IMR-90 (cell line): ENCODE results near the gene PCDHGC4. TPM values are rescaled to one million over a fixed set of nuclear protein-coding genes. Genes with fewer than 3 reads are reported as not detected.

ENCODE experiments used
- ATAC-seq: fragments of 200-7000 bp; cut with Tn5 transposase; 2 replicates; pipeline ENCODE4 v1.9.1; 2020; ENCODE audit warnings: low read depth, mild to moderate bottlenecking, moderate library complexity
- Bru-seq: library from RNA; stranded (reverse); fragments of 400-500 nt; gene quantifications from one replicate; lab custom pipeline; 2021; lab: Mats Ljungman, UMichigan
- BruChase-seq, 2 experiments: library from RNA; stranded (reverse); fragments of 400-500 nt; gene quantifications; one replicate each; lab custom pipeline; 2021; lab: Mats Ljungman, UMichigan
- BruUV-seq: library from RNA; stranded (reverse); fragments of 400-500 nt; replicated peaks from 2 replicates; lab custom pipeline; 2021; lab: Mats Ljungman, UMichigan
- CTCF ChIA-PET: fragments of 300-600 bp; formaldehyde crosslinking; extraction: SDS; loops from one replicate; lab custom pipeline; 2021; ENCODE audit warnings: antibody characterized with exemption; lab: Yijun Ruan, JAX
- POLR2A ChIA-PET: fragments of 300-600 bp; sonication (Branson Sonifier 250); formaldehyde crosslinking; loops from one replicate; lab custom pipeline; 2022; ENCODE audit warnings: antibody characterized with exemption; ENCODE audit not compliant: unreplicated experiment; lab: Charles Lee
- DNase-seq: peaks from one replicate; pipeline ENCODE4 v3.0.0; 2013
- H2AFZ ChIP-seq: replicated peaks from 2 replicates; pipeline ENCODE3; 2013; ENCODE audit warnings: low read length, mild to moderate bottlenecking; ENCODE audit not compliant: poor library complexity
- H2AK5ac ChIP-seq: 2 replicates; pipeline ENCODE4 v1.6.1; 2013; ENCODE audit warnings: low read depth, low read length, inconsistent platforms
- H2AK9ac ChIP-seq: replicated peaks from 2 replicates; pipeline ENCODE3; 2013; ENCODE audit warnings: mild to moderate bottlenecking, low read depth, low read length, moderate library complexity; ENCODE audit not compliant: poor library complexity
- H2BK120ac ChIP-seq: 2 replicates; pipeline ENCODE4 v1.6.1; 2013; ENCODE audit warnings: low read depth, low read length, inconsistent platforms
- H2BK15ac ChIP-seq: 3 replicates; pipeline ENCODE4 v1.6.1; 2013; ENCODE audit warnings: low read depth, low read length, inconsistent platforms
- H2BK20ac ChIP-seq: 2 replicates; pipeline ENCODE4 v1.6.1; 2013; ENCODE audit warnings: low read depth, mild to moderate bottlenecking, inconsistent platforms, low read length, moderate library complexity
- H2BK5ac ChIP-seq: 2 replicates; pipeline ENCODE4 v1.6.1; 2013; ENCODE audit warnings: mild to moderate bottlenecking, low read depth, low read length, inconsistent platforms; ENCODE audit not compliant: poor library complexity, severe bottlenecking
- H3K14ac ChIP-seq: replicated peaks from 2 replicates; pipeline ENCODE4 v1.6.1; 2013; ENCODE audit warnings: low read depth, low read length, inconsistent platforms
- H3K18ac ChIP-seq: 2 replicates; pipeline ENCODE4 v1.6.1; 2013; ENCODE audit warnings: low read depth, low read length, control low read depth
- H3K23ac ChIP-seq: 2 replicates; pipeline ENCODE4 v1.6.1; 2013; ENCODE audit warnings: low read depth, low read length, inconsistent platforms
- H3K27ac ChIP-seq: 2 replicates; pipeline ENCODE4 v1.5.1; 2013; ENCODE audit warnings: mild to moderate bottlenecking, control low read depth, low read length; ENCODE audit not compliant: insufficient read depth
- H3K27me3 ChIP-seq: 2 replicates; pipeline ENCODE4 v1.6.1; 2013; ENCODE audit warnings: low read length; ENCODE audit not compliant: control insufficient read depth, insufficient read depth
- H3K36me3 ChIP-seq: 2 replicates; pipeline ENCODE4 v1.6.1; 2013; ENCODE audit warnings: low read length, mixed read lengths; ENCODE audit not compliant: control insufficient read depth, insufficient read depth
- H3K4ac ChIP-seq: 2 replicates; pipeline ENCODE4 v1.6.1; 2013; ENCODE audit warnings: low read depth, low read length, inconsistent platforms
- H3K4me1 ChIP-seq: 2 replicates; pipeline ENCODE4 v1.6.1; 2013; ENCODE audit warnings: low read length, mixed read lengths; ENCODE audit not compliant: control insufficient read depth, insufficient read depth
- H3K4me2 ChIP-seq: 2 replicates; pipeline ENCODE4 v1.6.1; 2013; ENCODE audit warnings: low read depth, mild to moderate bottlenecking, control low read depth, low read length, moderate library complexity
- H3K4me3 ChIP-seq: 2 replicates; pipeline ENCODE4 v1.5.1; 2013; ENCODE audit warnings: low read depth, mild to moderate bottlenecking, control low read depth, low read length, moderate library complexity; ENCODE audit not compliant: insufficient read depth
- H3K56ac ChIP-seq: 2 replicates; pipeline ENCODE4 v1.6.1; 2013; ENCODE audit warnings: low read length, inconsistent platforms; ENCODE audit not compliant: insufficient read depth; ENCODE audit errors: extremely low read depth
- H3K79me1 ChIP-seq, 2 experiments: 2 replicates each; pipeline ENCODE4 v1.6.1; 2013; ENCODE audit warnings: low read length in 2 of 2, inconsistent platforms in 1 of 2, low read depth in 1 of 2
- H3K9ac ChIP-seq: 2 replicates; pipeline ENCODE4 v1.6.1; 2013; ENCODE audit warnings: low read depth, low read length, control low read depth
- H3K9me1 ChIP-seq: 2 replicates; pipeline ENCODE4 v1.6.1; 2013; ENCODE audit warnings: low read length, inconsistent platforms; ENCODE audit not compliant: insufficient read depth
- H3K9me3 ChIP-seq: 2 replicates; pipeline ENCODE4 v1.6.1; 2013; ENCODE audit warnings: low read length; ENCODE audit not compliant: control insufficient read depth, insufficient read depth
- H4K20me1 ChIP-seq: 2 replicates; pipeline ENCODE4 v1.6.1; 2013; ENCODE audit warnings: low read length, inconsistent platforms; ENCODE audit not compliant: insufficient read depth
- H4K5ac ChIP-seq: 2 replicates; pipeline ENCODE4 v1.6.1; 2013; ENCODE audit warnings: mild to moderate bottlenecking, low read depth, low read length, control low read depth
- H4K8ac ChIP-seq, 2 experiments: 2 replicates each; pipeline ENCODE4 v1.6.1; 2013; ENCODE audit warnings: low read depth in 2 of 2, low read length in 2 of 2, control low read depth in 1 of 2, inconsistent platforms in 1 of 2
- H4K91ac ChIP-seq: 2 replicates; pipeline ENCODE4 v1.6.1; 2013; ENCODE audit warnings: low read depth, low read length, inconsistent platforms; ENCODE audit not compliant: insufficient read depth
- BHLHE40 ChIP-seq: fragments of 150-350 bp; IDR thresholded peaks from 2 replicates; pipeline ENCODE4 v1.6.1; 2016; ENCODE audit warnings: mild to moderate bottlenecking, low read depth, low read length
- CEBPB ChIP-seq: IDR thresholded peaks from 2 replicates; pipeline ENCODE4 v1.6.1; 2012; ENCODE audit warnings: low read depth, low read length, improper control_type of control experiment
- CHD1 ChIP-seq: IDR thresholded peaks from 2 replicates; pipeline ENCODE4 v1.6.1; 2012; ENCODE audit warnings: low read depth, low read length, improper control_type of control experiment
- CTCF ChIP-seq: conservative IDR thresholded peaks from 2 replicates; pipeline ENCODE4 v1.5.1; 2012; ENCODE audit warnings: mild to moderate bottlenecking, low read depth, low read length, improper control_type of control experiment
- ELK1 ChIP-seq: fragments of 150-350 bp; IDR thresholded peaks from 2 replicates; pipeline ENCODE4 v1.6.1; 2016; ENCODE audit warnings: low read depth, mild to moderate bottlenecking, low read length, moderate library complexity, borderline replicate concordance
- MAFK ChIP-seq: IDR thresholded peaks from 2 replicates; pipeline ENCODE4 v1.6.1; 2012; ENCODE audit warnings: low read depth, low read length, improper control_type of control experiment
- MXI1 ChIP-seq: IDR thresholded peaks from 2 replicates; pipeline ENCODE4 v1.6.1; 2012; ENCODE audit warnings: low read depth, mild to moderate bottlenecking, low read length, moderate library complexity, borderline replicate concordance
- NFE2L2 ChIP-seq: fragments of 150-350 bp; IDR thresholded peaks from 2 replicates; pipeline ENCODE4 v1.6.1; 2016; ENCODE audit warnings: low read depth, mild to moderate bottlenecking, low read length
- POLR2A ChIP-seq: IDR thresholded peaks from 2 replicates; pipeline ENCODE4 v1.6.1; 2012; ENCODE audit warnings: mild to moderate bottlenecking, low read depth, low read length
- RAD21 ChIP-seq: IDR thresholded peaks from 2 replicates; pipeline ENCODE4 v1.6.1; 2012; ENCODE audit warnings: low read length, improper control_type of control experiment
- RCOR1 ChIP-seq: IDR thresholded peaks from 2 replicates; pipeline ENCODE4 v1.6.1; 2012; ENCODE audit warnings: mild to moderate bottlenecking, low read length, improper control_type of control experiment; ENCODE audit not compliant: insufficient replicate concordance
- RFX5 ChIP-seq: IDR thresholded peaks from 2 replicates; pipeline ENCODE4 v1.8.0; 2012; ENCODE audit warnings: low read depth, mild to moderate bottlenecking, low read length, moderate library complexity
- SMC3 ChIP-seq: fragments of 150-350 bp; IDR thresholded peaks from 2 replicates; pipeline ENCODE4 v1.6.1; 2016; ENCODE audit warnings: low read depth, mild to moderate bottlenecking, antibody characterized with exemption, low read length, moderate library complexity
- USF2 ChIP-seq: fragments of 150-350 bp; IDR thresholded peaks from 2 replicates; pipeline ENCODE4 v1.6.1; 2017; ENCODE audit warnings: mild to moderate bottlenecking, antibody characterized with exemption, low read length, low read depth
- WGBS, 2 experiments: methylation state at CpG; one replicate each; pipeline versions ENCODE4 v1.1.5 to v1.1.7; 2013; ENCODE audit warnings: missing lambda C conversion rate in 2 of 2; ENCODE audit not compliant: insufficient read length in 1 of 2; ENCODE audit errors: extremely low coverage in 2 of 2; 5-methylcytosine and 5-hydroxymethylcytosine counted together
- dilution Hi-C: fragments of 300-500 bp; cut with HindIII; formaldehyde crosslinking; loops from one replicate; pipeline ENCODE4 v1.14.3; 2018; ENCODE audit warnings: low sequenced_read_pairs; ENCODE audit not compliant: unreplicated experiment
- in situ Hi-C: fragments of 300-500 bp; cut with MboI; formaldehyde crosslinking; loops from 3 replicates; pipeline ENCODE4 v1.14.3; 2019; ENCODE audit warnings: low sequenced_read_pairs, inconsistent platforms, mixed read lengths
- intact Hi-C: fragments of 100-400 bp; cut with micrococcal nuclease; formaldehyde crosslinking; loops from 2 replicates; pipeline ENCODE4 v1.10.0; 2022
- long read RNA-seq: library from polyadenylated mRNA; unstranded; transcript quantifications from one replicate; pipeline ENCODE4 v2.0.0, GENCODE V29; 2021; ENCODE audit not compliant: unreplicated experiment
- polyA plus RNA-seq, 3 experiments: library from polyadenylated mRNA; depleted of rRNA; stranded (reverse); fragments of >200 nt; gene quantifications; 2 replicates each; pipeline ENCODE4 v1.2.3, GENCODE V29; 2012; ENCODE audit warnings: low replicate concordance in 1 of 3
- total RNA-seq: library from RNA; depleted of rRNA; stranded (reverse); fragments of >200 nt; gene quantifications from 2 replicates; pipeline ENCODE4 v1.2.3, GENCODE V29; 2012; rRNA removed

The PCDHGC4 gene
- total RNA-seq (1.1 and 1.6 TPM in 2 replicates), polyA plus RNA-seq (2012; rRNA removed) (0.60 and 0.65 TPM in 2 replicates), Bru-seq, nascent RNA (percentile 83 among the genes with signal in this experiment), BruChase-seq, experiment 1, labeled RNA remaining after a 6-hour chase (percentile 85 among the genes with signal in this experiment), BruChase-seq, experiment 2, labeled RNA remaining after a 2-hour chase (percentile 81 among the genes with signal in this experiment)
- 0.12 and 0.24 TPM in 2 replicates for polyA plus RNA-seq (2012; cell fraction: cytosol; rRNA removed)
- 4.4 and 5.1 TPM in 2 replicates for polyA plus RNA-seq (2012; cell fraction: nucleus; rRNA removed; ENCODE audit: low replicate concordance)
- long read RNA-seq: 0 reads

- Histone ChIP-seq H2AFZ (no peak within 1 kb of the TSS), H3K27me3 (no peaks in the 10 kb centered on the region), H4K20me1 (peaks cover 56% of the 10 kb centered on the region), H4K8ac (no peak within 1 kb of the TSS), H2BK20ac (no peak within 1 kb of the TSS), H2BK5ac (no peak within 1 kb of the TSS), H3K23ac (no peak within 1 kb of the TSS), H3K56ac (no peak within 1 kb of the TSS), H3K4me2 (no peak within 1 kb of the TSS; the same call in 1 of the 2 replicates), H3K27ac (no peak within 1 kb of the TSS), H3K9ac (no peak within 1 kb of the TSS), H3K4me3 (no peak within 1 kb of the TSS), H3K9me1 (peaks cover 21% of the 10 kb centered on the region), H4K91ac (no peak within 1 kb of the TSS), H3K4ac (no peak within 1 kb of the TSS), H3K79me1 (peaks cover 30 to 84% of the 10 kb centered on the region in 2 experiments), H3K9me3 (no peaks in the 10 kb centered on the region; the same call in 1 of the 2 replicates), H2AK9ac (peak within 1 kb of the TSS; percentile 3), H3K18ac (no peak within 1 kb of the TSS), H2AK5ac (no peak within 1 kb of the TSS), H4K5ac (no peak within 1 kb of the TSS), H3K36me3 (peaks cover 26% of the 10 kb centered on the region; the same call in 1 of the 2 replicates), H3K14ac (no peak within 1 kb of the TSS), H2BK120ac (no peak within 1 kb of the TSS), H2BK15ac (no peak within 1 kb of the TSS), H3K4me1 (peaks cover 17% of the 10 kb centered on the region)
- ATAC-seq (no peak), DNase-seq (no peak)
- dilution Hi-C loops: no loop called here
- CTCF ChIA-PET: no interaction called here
- in situ Hi-C loops: no loop called here
- WGBS, 2 experiments: 50% methylated on average over 2 of the region's 39 CpGs; no CpG with 5 or more reads in 1 of the 2 experiments
- BruUV-seq: no TSS peak
- POLR2A ChIA-PET: no interaction called here
- intact Hi-C loops: no loop called here
- no peak for TF ChIP-seq MXI1
- TF ChIP-seq RAD21: no peak
- TF ChIP-seq CHD1: no peak
- TF ChIP-seq USF2: no peak
- TF ChIP-seq RCOR1: no peak
- TF ChIP-seq MAFK: no peak
- no peak for TF ChIP-seq CTCF
- TF ChIP-seq CEBPB: no peak
- TF ChIP-seq SMC3: no peak
- no peak for TF ChIP-seq BHLHE40
- no peak for TF ChIP-seq ELK1
- no peak for TF ChIP-seq POLR2A
- no peak for TF ChIP-seq RFX5
- TF ChIP-seq NFE2L2: no peak
These were observed at the start of gene PCDHGC4 for GRCh38 chr5:141484641-141485311. TSS of gene PCDHGC4 (plus strand) at chr5:141485030. CDS start at chr5:141485174, 144 bp downstream.
